ENCODE data around the gene MARCKSL1. TPM values are rescaled to one million over a fixed set of nuclear protein-coding genes. Genes with fewer than 3 reads are reported as not detected.
A peak's percentile ranks its signal among the peaks of the same experiment; 100 is the strongest.

Gene MARCKSL1
- polyA plus RNA-seq, 3 donors = 13.9 to 150 (median 40.3) TPM

GRCh38 chr1:32339363-32339978 is 3.4 kb upstream of the MARCKSL1 start:
- Mint-ChIP-seq H3K4me3 (peak overlapping the region in 1 of 2 donors; percentile 44), H3K36me3 (peaks cover 13 to 25% of the 10 kb centered on the region in 2 donors), H3K9me3 (peaks cover 0 to 6% (median 2%) of the 10 kb centered on the region in 7 donors), H3K27ac (peak overlapping the region; percentile 86 to 99 (median 99)), H3K4me1 (peaks cover 60% of the 10 kb centered on the region), H3K27me3 (ENCODE audit: low read depth in 3 of 3) (peaks cover 26 to 36% (median 32%) of the 10 kb centered on the region in 3 donors)
- H4K20me1 ChIP-seq (ENCODE audit: insufficient read depth, low read length) = peaks cover 7% of the 10 kb centered on the region
- WGBS (ENCODE audit: insufficient coverage) = 56% methylated on average over 3 of the region's 5 CpGs
- H3K4me3 ChIP-seq (replicated peaks in 1 of 3; ENCODE audit: low read depth in 2 of 3, low read length in 3 of 3) = peak overlapping the region in 1 of 3 experiments; percentile 7
- peaks cover 50 to 74% of the 10 kb centered on the region in 2 donors for H3K4me1 ChIP-seq (ENCODE audit: control insufficient read depth in 1 of 2, insufficient read depth in 2 of 2, low read length in 2 of 2)
- no peaks in the 10 kb centered on the region for H3K9me3 ChIP-seq (replicated peaks in 1 of 2; ENCODE audit: control insufficient read depth in 1 of 2, insufficient read depth in 1 of 2, low read length in 2 of 2)
- H3K27me3 ChIP-seq (ENCODE audit: control insufficient read depth in 2 of 2, insufficient read depth in 2 of 2, low read length in 2 of 2) = peaks cover 4 to 6% of the 10 kb centered on the region in 2 donors
- peak; percentile 94 to 99 (median 99) for DNase-seq
- no peaks in the 10 kb centered on the region for H3K36me3 ChIP-seq (replicated peaks in 1 of 2; ENCODE audit: control insufficient read depth in 1 of 2, insufficient read depth in 2 of 2, low read length in 2 of 2)
- H3K79me2 ChIP-seq (ENCODE audit: insufficient read depth, low read length) = no peaks in the 10 kb centered on the region
- peak overlapping the region; percentile 56 to 100 for H3K27ac ChIP-seq (ENCODE audit: low read depth in 1 of 2, low read length in 2 of 2)
- peak overlapping the region; percentile 16 for H3K4me2 ChIP-seq (replicated peaks; ENCODE audit: extremely low read depth, low read length, poor library complexity, severe bottlenecking)
- intact Hi-C loops (cut with micrococcal nuclease) = loop anchor here in 1 of 2 donors (1.0 to 5.0 kb wide), 4 partner anchors 12 to 402 kb away; partner anchors contain the start of genes BSDC1 and PTP4A2
- H2AFZ ChIP-seq (ENCODE audit: insufficient read depth, low read depth, low read length, poor library complexity, severe bottlenecking) = no peak overlapping the region
- TF ChIP-seq CTCF (IDR thresholded peaks at IDR 0.05) = no peak
- H3K9ac ChIP-seq (ENCODE audit: insufficient read depth, low read length, poor library complexity, severe bottlenecking) = peak overlapping the region; percentile 44

DNA sequence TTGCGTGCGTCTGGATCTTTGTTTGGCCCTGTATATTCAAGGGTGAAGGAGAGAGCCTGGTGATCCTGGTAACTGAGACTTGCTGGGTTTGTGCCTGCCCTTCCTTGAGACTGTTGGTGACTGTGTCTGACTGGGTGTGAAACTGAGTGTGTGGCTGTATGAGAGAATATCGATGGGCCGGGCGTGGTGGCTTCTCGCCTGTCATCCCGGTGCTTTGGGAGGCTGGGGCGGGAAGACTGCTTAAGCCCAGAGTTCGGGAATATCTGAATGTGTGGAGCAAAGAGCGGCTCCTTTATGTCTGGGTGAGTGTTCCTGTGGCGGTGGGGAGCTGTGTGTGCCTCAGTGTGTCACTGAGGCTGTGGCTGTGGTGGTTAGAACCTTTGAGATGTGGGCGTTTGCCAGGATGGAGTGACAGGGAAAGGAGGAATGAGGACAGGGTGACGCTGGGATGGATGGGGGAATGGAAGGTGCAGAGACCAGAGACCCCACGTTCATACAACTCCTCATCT is 2.7 kb upstream of the MARCKSL1 start:
- Histone ChIP-seq H3K27me3 (ENCODE audit: control insufficient read depth in 2 of 2, insufficient read depth in 2 of 2, low read length in 2 of 2) (peaks cover 7 to 13% of the 10 kb centered on the region in 2 donors), H3K79me2 (ENCODE audit: insufficient read depth, low read length) (no peaks in the 10 kb centered on the region), H4K20me1 (ENCODE audit: insufficient read depth, low read length) (peaks cover 15% of the 10 kb centered on the region), H2AFZ (ENCODE audit: insufficient read depth, low read depth, low read length, poor library complexity, severe bottlenecking) (no peak overlapping the region), H3K4me1 (ENCODE audit: control insufficient read depth in 1 of 2, insufficient read depth in 2 of 2, low read length in 2 of 2) (peaks cover 51 to 76% of the 10 kb centered on the region in 2 donors), H3K4me3 (replicated peaks in 1 of 3; ENCODE audit: low read depth in 2 of 3, low read length in 3 of 3) (peak overlapping the region in 1 of 3 experiments; percentile 12), H3K4me2 (replicated peaks; ENCODE audit: extremely low read depth, low read length, poor library complexity, severe bottlenecking) (no peak overlapping the region), H3K27ac (ENCODE audit: low read depth in 1 of 2, low read length in 2 of 2) (peak overlapping the region in 1 of 2 donors; percentile 100), H3K9me3 (replicated peaks in 1 of 2; ENCODE audit: control insufficient read depth in 1 of 2, insufficient read depth in 1 of 2, low read length in 2 of 2) (no peaks in the 10 kb centered on the region), H3K9ac (ENCODE audit: insufficient read depth, low read length, poor library complexity, severe bottlenecking) (peak overlapping the region; percentile 44), H3K36me3 (replicated peaks in 1 of 2; ENCODE audit: control insufficient read depth in 1 of 2, insufficient read depth in 2 of 2, low read length in 2 of 2) (peaks cover under 1 to 7% of the 10 kb centered on the region in 2 donors)
- H3K9me3 Mint-ChIP-seq = peaks cover 0 to 8% (median 4%) of the 10 kb centered on the region in 7 donors
- peak overlapping the region; percentile 13 to 71 for H3K4me3 Mint-ChIP-seq
- peaks cover 20 to 32% of the 10 kb centered on the region in 2 donors for H3K36me3 Mint-ChIP-seq
- H3K27me3 Mint-ChIP-seq (ENCODE audit: low read depth in 3 of 3) = peaks cover 28 to 36% (median 32%) of the 10 kb centered on the region in 3 donors
- 96% methylated on average over 8 of the region's 14 CpGs for WGBS (ENCODE audit: insufficient coverage)
- H3K4me1 Mint-ChIP-seq = peaks cover 66% of the 10 kb centered on the region
- no peak for TF ChIP-seq CTCF (IDR thresholded peaks at IDR 0.05)
- DNase-seq = no peak
- intact Hi-C loops (cut with micrococcal nuclease) = loop anchor here in 1 of 2 donors (1.0 to 5.0 kb wide), 4 partner anchors 13 to 401 kb away; partner anchors contain the start of genes BSDC1 and PTP4A2
- peak overlapping the region; percentile 95 to 99 (median 99) for H3K27ac Mint-ChIP-seq
